HEK293 (cell line): ENCODE data around the gene FMN1.

Experiments
- CTCF ChIA-PET: fragments of 350-600 bp; formaldehyde crosslinking; extraction: SDS; loops from one replicate; lab custom pipeline; 2021; ENCODE audit warnings: antibody characterized with exemption; lab: Yijun Ruan, JAX
- POLR2A ChIA-PET: fragments of 300-600 bp; formaldehyde crosslinking; extraction: SDS; loops from one replicate; lab custom pipeline; 2020; ENCODE audit warnings: antibody characterized with exemption, inconsistent platforms; lab: Yijun Ruan, JAX
- H3K27ac ChIP-seq: fragments of 200-500 bp; sonication (Bioruptor generic); 2 replicates; pipeline ENCODE4 v1.5.1; 2014; ENCODE audit warnings: low read depth, low read length, control low read depth, inconsistent platforms; ENCODE audit errors: extremely low read depth
- H3K36me3 ChIP-seq, 2 experiments: fragments of 200-500 bp in 1 of 2; sonication (Bioruptor generic) in 1 of 2; 1 replicate in 1 of 2; 2 replicates in 1 of 2; pipeline ENCODE4 v1.5.1; 2014 to 2017; ENCODE audit warnings: inconsistent platforms in 2 of 2, low read length in 2 of 2; ENCODE audit not compliant: control insufficient read depth in 2 of 2, insufficient read depth in 1 of 2
- H3K4me1 ChIP-seq: fragments of 200-500 bp; sonication (Bioruptor generic); 2 replicates; pipeline ENCODE4 v1.5.1; 2014; ENCODE audit warnings: mild to moderate bottlenecking, low read length, inconsistent platforms; ENCODE audit not compliant: control insufficient read depth, insufficient read depth
- H3K4me3 ChIP-seq: 2 replicates; pipeline ENCODE4 v1.5.1; 2011; ENCODE audit warnings: low read depth, mild to moderate bottlenecking, control low read depth, low read length, moderate library complexity
- H3K9me3 ChIP-seq: fragments of 200-500 bp; sonication (Bioruptor generic); 2 replicates; pipeline ENCODE4 v1.5.1; 2014; ENCODE audit warnings: low read depth, low read length, inconsistent platforms; ENCODE audit not compliant: control insufficient read depth, insufficient read depth
- GFI1B ChIP-seq: fragments of 450-650 bp; formaldehyde crosslinking; IDR thresholded peaks from 2 replicates; pipeline ENCODE4 v1.5.1; 2016; ENCODE audit warnings: missing biosample characterization, missing genetic modification characterization
- SCRT1 ChIP-seq: fragments of 450-650 bp; formaldehyde crosslinking; IDR thresholded peaks from 2 replicates; pipeline ENCODE4 v1.5.1; 2016; ENCODE audit warnings: missing biosample characterization, missing genetic modification characterization, borderline replicate concordance
- SCRT2 ChIP-seq: fragments of 450-650 bp; formaldehyde crosslinking; IDR thresholded peaks from 2 replicates; pipeline ENCODE4 v1.5.1; 2016; ENCODE audit warnings: missing biosample characterization, missing genetic modification characterization
- ZBTB1 ChIP-seq: fragments of 450-650 bp; formaldehyde crosslinking; IDR thresholded peaks from 2 replicates; pipeline ENCODE4 v1.5.1; 2016; ENCODE audit warnings: missing biosample characterization, missing genetic modification characterization
- ZFP37 ChIP-seq: fragments of 450-650 bp; formaldehyde crosslinking; IDR thresholded peaks from 2 replicates; pipeline ENCODE4 v1.5.1; 2016; ENCODE audit warnings: missing biosample characterization, missing genetic modification characterization
- ZIC2 ChIP-seq: fragments of 450-650 bp; formaldehyde crosslinking; IDR thresholded peaks from 2 replicates; pipeline ENCODE4 v1.5.1; 2016; ENCODE audit warnings: missing biosample characterization, missing genetic modification characterization
- ZNF121 ChIP-seq: fragments of 450-650 bp; formaldehyde crosslinking; IDR thresholded peaks from 2 replicates; pipeline ENCODE4 v1.5.1; 2016; ENCODE audit warnings: missing biosample characterization, missing genetic modification characterization
- ZNF132 ChIP-seq: fragments of 450-650 bp; formaldehyde crosslinking; IDR thresholded peaks from 2 replicates; pipeline ENCODE4 v1.5.1; 2017; ENCODE audit warnings: missing biosample characterization, missing genetic modification characterization, borderline replicate concordance
- ZNF223 ChIP-seq: fragments of 450-650 bp; formaldehyde crosslinking; IDR thresholded peaks from 2 replicates; pipeline ENCODE4 v1.5.1; 2016; ENCODE audit warnings: missing biosample characterization, missing genetic modification characterization
- ZNF544 ChIP-seq: fragments of 450-650 bp; formaldehyde crosslinking; IDR thresholded peaks from 2 replicates; pipeline ENCODE4 v1.5.0; 2017; ENCODE audit warnings: missing biosample characterization, missing genetic modification characterization
- ZNF548 ChIP-seq: fragments of 450-650 bp; formaldehyde crosslinking; IDR thresholded peaks from 2 replicates; pipeline ENCODE4 v1.5.1; 2016; ENCODE audit warnings: missing biosample characterization, missing genetic modification characterization
- ZNF654 ChIP-seq: fragments of 450-650 bp; formaldehyde crosslinking; IDR thresholded peaks from 2 replicates; pipeline ENCODE4 v1.5.1; 2016; ENCODE audit warnings: low read depth, missing biosample characterization, missing genetic modification characterization
- ZNF660 ChIP-seq: fragments of 450-650 bp; IDR thresholded peaks from 2 replicates; pipeline ENCODE4 v1.5.1; 2018; ENCODE audit warnings: missing biosample characterization, mild to moderate bottlenecking, missing genetic modification characterization
- ZNF664 ChIP-seq: fragments of 450-650 bp; formaldehyde crosslinking; IDR thresholded peaks from 2 replicates; pipeline ENCODE4 v1.5.1; 2016; ENCODE audit warnings: missing biosample characterization, missing genetic modification characterization
- ZNF768 ChIP-seq: fragments of 450-650 bp; formaldehyde crosslinking; IDR thresholded peaks from 2 replicates; pipeline ENCODE4 v1.5.1; 2018; ENCODE audit warnings: missing biosample characterization, mild to moderate bottlenecking, missing genetic modification characterization
- ZNF837 ChIP-seq: fragments of 450-650 bp; formaldehyde crosslinking; IDR thresholded peaks from 2 replicates; pipeline ENCODE4 v1.5.1; 2016; ENCODE audit warnings: missing biosample characterization, missing genetic modification characterization
- ZXDB ChIP-seq: fragments of 450-650 bp; formaldehyde crosslinking; IDR thresholded peaks from 2 replicates; pipeline ENCODE4 v1.5.1; 2016; ENCODE audit warnings: missing biosample characterization, missing genetic modification characterization
- TF ChIP-seq, protein P1 (sequence below): fragments of 450-650 bp; formaldehyde crosslinking; IDR thresholded peaks from 2 replicates; pipeline ENCODE4 v1.5.1; 2016; ENCODE audit warnings: missing biosample characterization, missing genetic modification characterization, borderline replicate concordance
- TF ChIP-seq, protein P2 (sequence below): fragments of 450-650 bp; formaldehyde crosslinking; IDR thresholded peaks from 2 replicates; pipeline ENCODE4 v1.5.1; 2016; ENCODE audit warnings: missing biosample characterization, missing genetic modification characterization
- TF ChIP-seq, protein P3 (sequence below): fragments of 450-650 bp; formaldehyde crosslinking; IDR thresholded peaks from 2 replicates; pipeline ENCODE4 v1.5.1; 2016; ENCODE audit warnings: missing biosample characterization, missing genetic modification characterization
- TF ChIP-seq, protein P4 (sequence below): fragments of 450-650 bp; formaldehyde crosslinking; IDR thresholded peaks from 2 replicates; pipeline ENCODE4 v1.5.1; 2016; ENCODE audit warnings: missing biosample characterization, missing genetic modification characterization
- TF ChIP-seq, protein P5 (sequence below): fragments of 450-650 bp; formaldehyde crosslinking; IDR thresholded peaks from 2 replicates; pipeline ENCODE4 v1.5.1; 2016; ENCODE audit warnings: missing biosample characterization, missing genetic modification characterization

The FMN1 gene

DNA sequence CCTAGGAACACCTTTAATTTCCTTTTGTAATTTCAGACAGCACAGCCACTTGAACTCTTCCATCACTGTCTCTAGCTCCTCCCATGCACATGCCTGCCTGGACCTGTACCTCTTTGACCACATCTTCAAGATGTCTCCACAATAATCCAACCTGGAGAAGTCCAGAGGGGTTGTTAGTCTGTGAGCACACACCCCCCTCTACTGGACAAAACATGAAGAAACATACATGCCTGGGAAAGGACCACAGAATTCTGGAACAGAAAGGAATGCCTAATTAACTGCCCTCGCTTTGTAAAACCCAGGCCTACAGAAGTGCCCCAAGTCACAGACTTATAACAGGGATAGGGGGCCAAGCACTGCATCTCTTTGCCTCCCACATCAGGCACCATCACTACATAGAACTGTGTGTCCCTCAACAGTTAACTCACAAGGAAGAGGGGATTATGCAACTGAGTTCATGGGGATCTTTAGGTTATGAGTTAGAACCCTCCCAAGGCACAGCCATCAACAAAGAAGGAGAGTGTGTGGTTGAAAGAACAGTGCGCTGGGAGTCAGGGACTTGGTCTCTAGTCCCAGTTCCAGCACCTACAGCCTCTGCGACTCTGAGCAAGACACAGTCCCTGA is 61.7 kb downstream of the FMN1 start:
- ChIA-PET POLR2A (no interaction called here), CTCF (interaction anchor here (0.5 to 10.1 kb wide), 38 partner anchors 9 to 568 kb away, joined by 3 to 185 read pairs (median 4); no protein-coding TSS in a partner anchor)
- H3K9me3 ChIP-seq, result no peaks in the 10 kb centered on the region
- no peak overlapping the region for H3K27ac ChIP-seq
- H3K36me3 ChIP-seq, result no peaks in the 10 kb centered on the region
- peaks cover 4% of the 10 kb centered on the region for H3K4me1 ChIP-seq
- H3K4me3 ChIP-seq, result no peak overlapping the region
- TF ChIP-seq ZNF837 (tag by site-specific recombination), result no peak
- no peak for TF ChIP-seq ZNF664 (tag by site-specific recombination)
- TF ChIP-seq ZNF132 (tag by site-specific recombination), result no peak
- TF ChIP-seq ZXDB (tag by site-specific recombination), result no peak
- TF ChIP-seq, protein P1, sequence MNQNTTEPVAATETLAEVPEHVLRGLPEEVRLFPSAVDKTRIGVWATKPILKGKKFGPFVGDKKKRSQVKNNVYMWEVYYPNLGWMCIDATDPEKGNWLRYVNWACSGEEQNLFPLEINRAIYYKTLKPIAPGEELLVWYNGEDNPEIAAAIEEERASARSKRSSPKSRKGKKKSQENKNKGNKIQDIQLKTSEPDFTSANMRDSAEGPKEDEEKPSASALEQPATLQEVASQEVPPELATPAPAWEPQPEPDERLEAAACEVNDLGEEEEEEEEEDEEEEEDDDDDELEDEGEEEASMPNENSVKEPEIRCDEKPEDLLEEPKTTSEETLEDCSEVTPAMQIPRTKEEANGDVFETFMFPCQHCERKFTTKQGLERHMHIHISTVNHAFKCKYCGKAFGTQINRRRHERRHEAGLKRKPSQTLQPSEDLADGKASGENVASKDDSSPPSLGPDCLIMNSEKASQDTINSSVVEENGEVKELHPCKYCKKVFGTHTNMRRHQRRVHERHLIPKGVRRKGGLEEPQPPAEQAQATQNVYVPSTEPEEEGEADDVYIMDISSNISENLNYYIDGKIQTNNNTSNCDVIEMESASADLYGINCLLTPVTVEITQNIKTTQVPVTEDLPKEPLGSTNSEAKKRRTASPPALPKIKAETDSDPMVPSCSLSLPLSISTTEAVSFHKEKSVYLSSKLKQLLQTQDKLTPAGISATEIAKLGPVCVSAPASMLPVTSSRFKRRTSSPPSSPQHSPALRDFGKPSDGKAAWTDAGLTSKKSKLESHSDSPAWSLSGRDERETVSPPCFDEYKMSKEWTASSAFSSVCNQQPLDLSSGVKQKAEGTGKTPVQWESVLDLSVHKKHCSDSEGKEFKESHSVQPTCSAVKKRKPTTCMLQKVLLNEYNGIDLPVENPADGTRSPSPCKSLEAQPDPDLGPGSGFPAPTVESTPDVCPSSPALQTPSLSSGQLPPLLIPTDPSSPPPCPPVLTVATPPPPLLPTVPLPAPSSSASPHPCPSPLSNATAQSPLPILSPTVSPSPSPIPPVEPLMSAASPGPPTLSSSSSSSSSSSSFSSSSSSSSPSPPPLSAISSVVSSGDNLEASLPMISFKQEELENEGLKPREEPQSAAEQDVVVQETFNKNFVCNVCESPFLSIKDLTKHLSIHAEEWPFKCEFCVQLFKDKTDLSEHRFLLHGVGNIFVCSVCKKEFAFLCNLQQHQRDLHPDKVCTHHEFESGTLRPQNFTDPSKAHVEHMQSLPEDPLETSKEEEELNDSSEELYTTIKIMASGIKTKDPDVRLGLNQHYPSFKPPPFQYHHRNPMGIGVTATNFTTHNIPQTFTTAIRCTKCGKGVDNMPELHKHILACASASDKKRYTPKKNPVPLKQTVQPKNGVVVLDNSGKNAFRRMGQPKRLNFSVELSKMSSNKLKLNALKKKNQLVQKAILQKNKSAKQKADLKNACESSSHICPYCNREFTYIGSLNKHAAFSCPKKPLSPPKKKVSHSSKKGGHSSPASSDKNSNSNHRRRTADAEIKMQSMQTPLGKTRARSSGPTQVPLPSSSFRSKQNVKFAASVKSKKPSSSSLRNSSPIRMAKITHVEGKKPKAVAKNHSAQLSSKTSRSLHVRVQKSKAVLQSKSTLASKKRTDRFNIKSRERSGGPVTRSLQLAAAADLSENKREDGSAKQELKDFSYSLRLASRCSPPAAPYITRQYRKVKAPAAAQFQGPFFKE (tag by site-specific recombination), result no peak
- TF ChIP-seq, protein P2, sequence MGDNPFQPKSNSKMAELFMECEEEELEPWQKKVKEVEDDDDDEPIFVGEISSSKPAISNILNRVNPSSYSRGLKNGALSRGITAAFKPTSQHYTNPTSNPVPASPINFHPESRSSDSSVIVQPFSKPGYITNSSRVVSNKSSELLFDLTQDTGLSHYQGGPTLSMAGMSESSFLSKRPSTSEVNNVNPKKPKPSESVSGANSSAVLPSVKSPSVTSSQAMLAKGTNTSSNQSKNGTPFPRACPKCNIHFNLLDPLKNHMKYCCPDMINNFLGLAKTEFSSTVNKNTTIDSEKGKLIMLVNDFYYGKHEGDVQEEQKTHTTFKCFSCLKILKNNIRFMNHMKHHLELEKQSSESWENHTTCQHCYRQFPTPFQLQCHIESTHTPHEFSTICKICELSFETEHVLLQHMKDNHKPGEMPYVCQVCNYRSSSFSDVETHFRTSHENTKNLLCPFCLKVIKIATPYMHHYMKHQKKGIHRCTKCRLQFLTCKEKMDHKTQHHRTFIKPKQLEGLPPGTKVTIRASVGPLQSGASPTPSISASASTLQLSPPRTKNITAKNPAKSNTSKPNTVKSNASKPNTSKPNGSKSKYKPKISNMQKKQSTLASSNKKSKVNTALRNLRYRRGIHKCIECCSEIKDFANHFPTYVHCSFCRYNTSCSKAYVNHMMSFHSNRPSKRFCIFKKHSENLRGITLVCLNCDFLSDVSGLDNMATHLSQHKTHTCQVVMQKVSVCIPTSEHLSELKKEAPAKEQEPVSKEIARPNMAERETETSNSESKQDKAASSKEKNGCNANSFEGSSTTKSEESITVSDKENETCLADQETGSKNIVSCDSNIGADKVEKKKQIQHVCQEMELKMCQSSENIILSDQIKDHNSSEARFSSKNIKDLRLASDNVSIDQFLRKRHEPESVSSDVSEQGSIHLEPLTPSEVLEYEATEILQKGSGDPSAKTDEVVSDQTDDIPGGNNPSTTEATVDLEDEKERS (tag by site-specific recombination), result no peak
- TF ChIP-seq ZNF654 (tag by site-specific recombination), result peak; percentile 94
- TF ChIP-seq SCRT1 (tag by site-specific recombination), result no peak
- TF ChIP-seq, protein P3, sequence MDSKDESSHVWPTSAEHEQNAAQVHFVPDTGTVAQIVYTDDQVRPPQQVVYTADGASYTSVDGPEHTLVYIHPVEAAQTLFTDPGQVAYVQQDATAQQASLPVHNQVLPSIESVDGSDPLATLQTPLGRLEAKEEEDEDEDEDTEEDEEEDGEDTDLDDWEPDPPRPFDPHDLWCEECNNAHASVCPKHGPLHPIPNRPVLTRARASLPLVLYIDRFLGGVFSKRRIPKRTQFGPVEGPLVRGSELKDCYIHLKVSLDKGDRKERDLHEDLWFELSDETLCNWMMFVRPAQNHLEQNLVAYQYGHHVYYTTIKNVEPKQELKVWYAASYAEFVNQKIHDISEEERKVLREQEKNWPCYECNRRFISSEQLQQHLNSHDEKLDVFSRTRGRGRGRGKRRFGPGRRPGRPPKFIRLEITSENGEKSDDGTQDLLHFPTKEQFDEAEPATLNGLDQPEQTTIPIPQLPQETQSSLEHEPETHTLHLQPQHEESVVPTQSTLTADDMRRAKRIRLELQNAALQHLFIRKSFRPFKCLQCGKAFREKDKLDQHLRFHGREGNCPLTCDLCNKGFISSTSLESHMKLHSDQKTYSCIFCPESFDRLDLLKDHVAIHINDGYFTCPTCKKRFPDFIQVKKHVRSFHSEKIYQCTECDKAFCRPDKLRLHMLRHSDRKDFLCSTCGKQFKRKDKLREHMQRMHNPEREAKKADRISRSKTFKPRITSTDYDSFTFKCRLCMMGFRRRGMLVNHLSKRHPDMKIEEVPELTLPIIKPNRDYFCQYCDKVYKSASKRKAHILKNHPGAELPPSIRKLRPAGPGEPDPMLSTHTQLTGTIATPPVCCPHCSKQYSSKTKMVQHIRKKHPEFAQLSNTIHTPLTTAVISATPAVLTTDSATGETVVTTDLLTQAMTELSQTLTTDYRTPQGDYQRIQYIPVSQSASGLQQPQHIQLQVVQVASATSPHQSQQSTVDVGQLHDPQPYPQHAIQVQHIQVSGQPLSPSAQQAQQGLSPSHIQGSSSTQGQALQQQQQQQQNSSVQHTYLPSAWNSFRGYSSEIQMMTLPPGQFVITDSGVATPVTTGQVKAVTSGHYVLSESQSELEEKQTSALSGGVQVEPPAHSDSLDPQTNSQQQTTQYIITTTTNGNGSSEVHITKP (tag by site-specific recombination), result peak; percentile 42; the same call in 1 of the 2 replicates
- 0 out of 2 replicates have a peak, but pooled peaks have one; percentile 21 for TF ChIP-seq ZNF660
- no peak for TF ChIP-seq ZFP37
- no peak for TF ChIP-seq ZBTB1
- TF ChIP-seq, protein P4, sequence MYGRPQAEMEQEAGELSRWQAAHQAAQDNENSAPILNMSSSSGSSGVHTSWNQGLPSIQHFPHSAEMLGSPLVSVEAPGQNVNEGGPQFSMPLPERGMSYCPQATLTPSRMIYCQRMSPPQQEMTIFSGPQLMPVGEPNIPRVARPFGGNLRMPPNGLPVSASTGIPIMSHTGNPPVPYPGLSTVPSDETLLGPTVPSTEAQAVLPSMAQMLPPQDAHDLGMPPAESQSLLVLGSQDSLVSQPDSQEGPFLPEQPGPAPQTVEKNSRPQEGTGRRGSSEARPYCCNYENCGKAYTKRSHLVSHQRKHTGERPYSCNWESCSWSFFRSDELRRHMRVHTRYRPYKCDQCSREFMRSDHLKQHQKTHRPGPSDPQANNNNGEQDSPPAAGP (tag by site-specific recombination), result no peak
- peak; percentile 67; the same call in 1 of the 2 replicates for TF ChIP-seq ZNF223 (tag by site-specific recombination)
- TF ChIP-seq ZNF121, result no peak
- no peak for TF ChIP-seq ZNF544 (tag by site-specific recombination)
- no peak for TF ChIP-seq ZIC2 (tag by site-specific recombination)
- no peak for TF ChIP-seq ZNF768
- no peak for TF ChIP-seq GFI1B (tag by site-specific recombination)
- TF ChIP-seq SCRT2 (tag by site-specific recombination), result peak; percentile 17; the same call in 1 of the 2 replicates
- TF ChIP-seq ZNF548 (tag by site-specific recombination), result no peak
- TF ChIP-seq, protein P5, sequence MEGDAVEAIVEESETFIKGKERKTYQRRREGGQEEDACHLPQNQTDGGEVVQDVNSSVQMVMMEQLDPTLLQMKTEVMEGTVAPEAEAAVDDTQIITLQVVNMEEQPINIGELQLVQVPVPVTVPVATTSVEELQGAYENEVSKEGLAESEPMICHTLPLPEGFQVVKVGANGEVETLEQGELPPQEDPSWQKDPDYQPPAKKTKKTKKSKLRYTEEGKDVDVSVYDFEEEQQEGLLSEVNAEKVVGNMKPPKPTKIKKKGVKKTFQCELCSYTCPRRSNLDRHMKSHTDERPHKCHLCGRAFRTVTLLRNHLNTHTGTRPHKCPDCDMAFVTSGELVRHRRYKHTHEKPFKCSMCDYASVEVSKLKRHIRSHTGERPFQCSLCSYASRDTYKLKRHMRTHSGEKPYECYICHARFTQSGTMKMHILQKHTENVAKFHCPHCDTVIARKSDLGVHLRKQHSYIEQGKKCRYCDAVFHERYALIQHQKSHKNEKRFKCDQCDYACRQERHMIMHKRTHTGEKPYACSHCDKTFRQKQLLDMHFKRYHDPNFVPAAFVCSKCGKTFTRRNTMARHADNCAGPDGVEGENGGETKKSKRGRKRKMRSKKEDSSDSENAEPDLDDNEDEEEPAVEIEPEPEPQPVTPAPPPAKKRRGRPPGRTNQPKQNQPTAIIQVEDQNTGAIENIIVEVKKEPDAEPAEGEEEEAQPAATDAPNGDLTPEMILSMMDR (tag by site-specific recombination), result peak; percentile 78
